ENCODE data around the gene CLP1. TPM values are rescaled to one million over a fixed set of nuclear protein-coding genes. Genes with fewer than 3 reads are reported as not detected.

CLP1 gene
- total and polyA plus RNA-seq, 10 of the 15 experiments (the other 5 are each of a cell fraction or from before 2014, with no cell fraction given), result 19.9 to 45.7 (median 27.8) TPM

DNA sequence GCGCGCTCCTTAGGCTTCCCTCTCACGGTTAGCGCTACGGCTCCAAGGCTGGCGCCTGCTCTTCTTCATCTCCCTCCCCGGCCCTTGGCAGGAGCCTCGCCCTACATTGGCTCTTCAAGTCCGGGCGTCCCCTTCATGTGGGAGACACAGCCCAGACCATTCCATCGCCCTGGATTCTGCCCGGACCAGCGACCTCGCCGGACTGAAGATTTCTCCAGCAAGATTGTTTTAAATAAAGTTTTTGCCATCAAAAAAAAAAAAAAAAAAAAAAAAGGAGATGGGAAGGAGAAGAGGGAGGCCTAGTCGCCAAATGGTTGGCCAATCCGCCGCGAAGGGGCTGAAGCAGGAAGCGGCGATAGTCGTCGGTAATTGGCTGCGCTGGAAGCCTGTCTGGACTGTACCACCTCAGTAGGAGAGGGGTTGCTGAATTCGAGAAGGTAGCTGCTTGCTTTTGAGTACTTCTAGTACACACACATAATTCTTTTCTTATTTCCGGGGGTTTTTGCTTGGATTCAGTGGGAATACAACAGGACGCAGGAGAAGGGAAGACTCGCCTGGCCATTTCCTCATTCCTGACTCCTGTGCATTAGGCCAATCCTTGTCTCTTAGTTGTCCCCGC, 9.7 kb downstream of the CLP1 start:
- Histone ChIP-seq H4K20me1 (ENCODE audit: control insufficient read depth, insufficient read depth) (peaks cover 1% of the 10 kb centered on the region; the same call in 1 of the 2 replicates), H3K4me2 (ENCODE audit: control insufficient read depth, insufficient read depth) (peak overlapping the region; percentile 62), H3K4me3 (peak overlapping the region; percentile 86), H3K27me3 (replicated peaks in 1 of 2; ENCODE audit: control insufficient read depth in 2 of 2, insufficient read depth in 2 of 2, low read length in 1 of 2) (no peaks in the 10 kb centered on the region), H3K36me3 (ENCODE audit: control insufficient read depth in 2 of 2, insufficient read depth in 2 of 2, low read length in 1 of 2) (peaks cover 0 to 5% of the 10 kb centered on the region in 2 experiments; a peak in 2 of 4 replicates), H3K27ac (ENCODE audit: control insufficient read depth, insufficient read depth) (peak overlapping the region; percentile 99), H3K4me1 (ENCODE audit: control insufficient read depth, insufficient read depth, low read length) (peaks cover 7% of the 10 kb centered on the region), H3K9me3 (replicated peaks; ENCODE audit: control insufficient read depth, insufficient read depth, low read length) (no peaks in the 10 kb centered on the region), H2AFZ (ENCODE audit: control insufficient read depth, low read depth, low read length) (peak overlapping the region; percentile 95), H3K9ac (ENCODE audit: control insufficient read depth, insufficient read depth, low read length) (peak overlapping the region; percentile 89), H3K79me2 (ENCODE audit: control insufficient read depth, insufficient read depth, low read length) (peaks cover 42% of the 10 kb centered on the region)
- ChIA-PET POLR2A (interaction anchor here (0.7 to 2.3 kb wide), 3 partner anchors 9 to 133 kb away, joined by 3 to 7 read pairs (median 3); partner anchors contain the start of gene CLP1), CTCF (interaction anchor here (0.9 to 4.3 kb wide), 6 partner anchors 23 to 175 kb away, joined by 3 to 28 read pairs (median 4); no protein-coding TSS in a partner anchor), RAD21 (ENCODE audit: unreplicated experiment) (interaction anchor here (0.9 to 4.8 kb wide), 3 partner anchors 9 to 151 kb away, joined by 3 to 22 read pairs (median 3); partner anchors contain the start of gene CLP1), SMC1A (ENCODE audit: uncharacterized antibody, unreplicated experiment) (interaction anchor here (0.7 to 1.6 kb wide), 5 partner anchors 8 to 132 kb away, joined by 3 to 14 read pairs (median 4); partner anchors contain the start of gene CLP1)
- in situ Hi-C loops (cut with MboI), result loop anchor here (10.0 kb wide), 1 partner anchor 858 kb away; no protein-coding TSS in a partner anchor
- peak; percentile 80 for ATAC-seq
- no TSS peak for BruUV-seq (replicated peaks)
- no peak for DNase-seq (ENCODE audit: low read depth, low spot score)
- FAIRE-seq, result no peak
- intact Hi-C loops (cut with micrococcal nuclease; ENCODE audit: unreplicated experiment), result loop anchor here (1.0 to 5.0 kb wide), 6 partner anchors 10 to 1890 kb away; partner anchors contain the start of genes CLP1, MED19, SELENOH and TMX2
- WGBS (ENCODE audit: insufficient coverage, insufficient replicate concordance, low lambda C conversion rate, missing lambda C conversion rate), result 1% methylated on average over 29 of the region's 29 CpGs
- TF ChIP-seq ATF3 (IDR thresholded peaks at IDR 0.05; ENCODE audit: borderline replicate concordance, extremely low read depth, low read depth, low read length) (peak; percentile 34; the same call in 1 of the 2 replicates), BHLHE40 (IDR thresholded peaks at IDR 0.05; ENCODE audit: borderline replicate concordance in 1 of 2, low read depth in 2 of 2, low read length in 1 of 2) (peak in 1 of 2 experiments; percentile 96; a peak in 3 of 4 replicates), ZNF274 (IDR thresholded peaks at IDR 0.05; ENCODE audit: insufficient read depth, insufficient read length) (no peak), TAF1 (IDR thresholded peaks at IDR 0.05; ENCODE audit: borderline replicate concordance, low read depth, low read length) (peak; percentile 67; the same call in 1 of the 2 replicates), CREB1 (IDR thresholded peaks at IDR 0.05; ENCODE audit: low read depth) (peak; percentile 38; the same call in 1 of the 2 replicates), CBFB (IDR thresholded peaks at IDR 0.05; ENCODE audit: low read depth) (0 out of 2 replicates have a peak, but pooled peaks have one; percentile 19), MXI1 (IDR thresholded peaks at IDR 0.05; ENCODE audit: low read depth, low read length) (0 out of 2 replicates have a peak, but pooled peaks have one; percentile 48), ZNF384 (IDR thresholded peaks at IDR 0.05; ENCODE audit: borderline replicate concordance, low read depth, low read length) (peak; percentile 100), ATF7 (IDR thresholded peaks at IDR 0.05; ENCODE audit: low read depth) (peak; percentile 100), PML (IDR thresholded peaks at IDR 0.05; ENCODE audit: low read length) (0 out of 2 replicates have a peak, but pooled peaks have one; percentile 52), BCL11A (IDR thresholded peaks at IDR 0.05; ENCODE audit: low read depth, low read length) (no peak), SRF (IDR thresholded peaks at IDR 0.05; ENCODE audit: low read depth in 2 of 2, low read length in 2 of 2) (0 out of 4 replicates have a peak, but pooled peaks of 1 of the 2 experiments have one; percentile 42)
- TF ChIP-seq, protein P1, sequence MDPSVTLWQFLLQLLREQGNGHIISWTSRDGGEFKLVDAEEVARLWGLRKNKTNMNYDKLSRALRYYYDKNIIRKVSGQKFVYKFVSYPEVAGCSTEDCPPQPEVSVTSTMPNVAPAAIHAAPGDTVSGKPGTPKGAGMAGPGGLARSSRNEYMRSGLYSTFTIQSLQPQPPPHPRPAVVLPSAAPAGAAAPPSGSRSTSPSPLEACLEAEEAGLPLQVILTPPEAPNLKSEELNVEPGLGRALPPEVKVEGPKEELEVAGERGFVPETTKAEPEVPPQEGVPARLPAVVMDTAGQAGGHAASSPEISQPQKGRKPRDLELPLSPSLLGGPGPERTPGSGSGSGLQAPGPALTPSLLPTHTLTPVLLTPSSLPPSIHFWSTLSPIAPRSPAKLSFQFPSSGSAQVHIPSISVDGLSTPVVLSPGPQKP (IDR thresholded peaks at IDR 0.05; ENCODE audit: low read depth, low read length), result peak; percentile 13; the same call in 1 of the 2 replicates
- TF ChIP-seq, protein P2, sequence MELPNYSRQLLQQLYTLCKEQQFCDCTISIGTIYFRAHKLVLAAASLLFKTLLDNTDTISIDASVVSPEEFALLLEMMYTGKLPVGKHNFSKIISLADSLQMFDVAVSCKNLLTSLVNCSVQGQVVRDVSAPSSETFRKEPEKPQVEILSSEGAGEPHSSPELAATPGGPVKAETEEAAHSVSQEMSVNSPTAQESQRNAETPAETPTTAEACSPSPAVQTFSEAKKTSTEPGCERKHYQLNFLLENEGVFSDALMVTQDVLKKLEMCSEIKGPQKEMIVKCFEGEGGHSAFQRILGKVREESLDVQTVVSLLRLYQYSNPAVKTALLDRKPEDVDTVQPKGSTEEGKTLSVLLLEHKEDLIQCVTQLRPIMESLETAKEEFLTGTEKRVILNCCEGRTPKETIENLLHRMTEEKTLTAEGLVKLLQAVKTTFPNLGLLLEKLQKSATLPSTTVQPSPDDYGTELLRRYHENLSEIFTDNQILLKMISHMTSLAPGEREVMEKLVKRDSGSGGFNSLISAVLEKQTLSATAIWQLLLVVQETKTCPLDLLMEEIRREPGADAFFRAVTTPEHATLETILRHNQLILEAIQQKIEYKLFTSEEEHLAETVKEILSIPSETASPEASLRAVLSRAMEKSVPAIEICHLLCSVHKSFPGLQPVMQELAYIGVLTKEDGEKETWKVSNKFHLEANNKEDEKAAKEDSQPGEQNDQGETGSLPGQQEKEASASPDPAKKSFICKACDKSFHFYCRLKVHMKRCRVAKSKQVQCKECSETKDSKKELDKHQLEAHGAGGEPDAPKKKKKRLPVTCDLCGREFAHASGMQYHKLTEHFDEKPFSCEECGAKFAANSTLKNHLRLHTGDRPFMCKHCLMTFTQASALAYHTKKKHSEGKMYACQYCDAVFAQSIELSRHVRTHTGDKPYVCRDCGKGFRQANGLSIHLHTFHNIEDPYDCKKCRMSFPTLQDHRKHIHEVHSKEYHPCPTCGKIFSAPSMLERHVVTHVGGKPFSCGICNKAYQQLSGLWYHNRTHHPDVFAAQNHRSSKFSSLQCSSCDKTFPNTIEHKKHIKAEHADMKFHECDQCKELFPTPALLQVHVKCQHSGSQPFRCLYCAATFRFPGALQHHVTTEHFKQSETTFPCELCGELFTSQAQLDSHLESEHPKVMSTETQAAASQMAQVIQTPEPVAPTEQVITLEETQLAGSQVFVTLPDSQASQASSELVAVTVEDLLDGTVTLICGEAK (IDR thresholded peaks at IDR 0.05; ENCODE audit: borderline replicate concordance), result peak; percentile 100
